ENCODE measurements around the gene PKD1. TPM values are rescaled to one million over a fixed set of nuclear protein-coding genes. Genes with fewer than 3 reads are reported as not detected.

The PKD1 gene
- total and polyA plus RNA-seq, 7 donors = 10.6 to 372 (median 81.6) TPM

DNA sequence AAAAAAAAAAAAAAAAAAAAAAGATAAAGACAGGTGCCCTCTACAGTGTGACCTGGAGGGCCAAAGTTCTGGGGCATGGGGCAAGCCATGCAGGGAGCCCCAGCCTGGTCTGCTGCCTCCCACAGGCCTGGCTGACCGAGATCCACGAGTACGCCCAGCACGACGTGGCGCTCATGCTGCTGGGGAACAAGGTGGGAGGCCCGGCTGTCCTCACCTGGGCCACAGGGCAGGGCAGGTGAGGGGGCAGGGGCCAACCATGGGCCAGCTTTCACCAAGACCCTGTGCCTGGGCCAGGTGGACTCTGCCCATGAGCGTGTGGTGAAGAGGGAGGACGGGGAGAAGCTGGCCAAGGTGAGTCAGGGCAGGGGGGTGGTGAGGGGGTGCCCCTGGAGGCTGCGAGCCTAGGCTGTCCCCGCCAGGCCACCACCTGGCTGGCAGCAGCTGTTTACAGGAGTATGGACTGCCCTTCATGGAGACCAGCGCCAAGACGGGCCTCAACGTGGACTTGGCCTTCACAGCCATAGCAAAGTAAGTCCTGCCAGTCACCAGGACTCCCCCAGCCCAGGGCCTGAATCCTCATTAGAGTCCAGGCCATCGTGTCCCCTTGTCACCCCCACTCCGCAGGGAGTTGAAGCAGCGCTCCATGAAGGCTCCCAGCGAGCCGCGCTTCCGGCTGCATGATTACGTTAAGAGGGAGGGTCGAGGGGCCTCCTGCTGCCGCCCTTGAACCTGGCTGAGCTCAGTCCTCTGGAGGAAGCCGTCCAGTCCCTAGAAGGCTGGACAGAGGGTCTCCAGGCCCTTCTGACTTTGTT is 17.2 kb upstream of the PKD1 start:
- H3K9me3 ChIP-seq = no peaks in the 10 kb centered on the region
- DNase-seq = no peak
- intact Hi-C loops (cut with DNase I) = loop anchor here (2.0 kb wide), 2 partner anchors 14 to 130 kb away; no protein-coding TSS in a partner anchor
- TF ChIP-seq, protein P1, sequence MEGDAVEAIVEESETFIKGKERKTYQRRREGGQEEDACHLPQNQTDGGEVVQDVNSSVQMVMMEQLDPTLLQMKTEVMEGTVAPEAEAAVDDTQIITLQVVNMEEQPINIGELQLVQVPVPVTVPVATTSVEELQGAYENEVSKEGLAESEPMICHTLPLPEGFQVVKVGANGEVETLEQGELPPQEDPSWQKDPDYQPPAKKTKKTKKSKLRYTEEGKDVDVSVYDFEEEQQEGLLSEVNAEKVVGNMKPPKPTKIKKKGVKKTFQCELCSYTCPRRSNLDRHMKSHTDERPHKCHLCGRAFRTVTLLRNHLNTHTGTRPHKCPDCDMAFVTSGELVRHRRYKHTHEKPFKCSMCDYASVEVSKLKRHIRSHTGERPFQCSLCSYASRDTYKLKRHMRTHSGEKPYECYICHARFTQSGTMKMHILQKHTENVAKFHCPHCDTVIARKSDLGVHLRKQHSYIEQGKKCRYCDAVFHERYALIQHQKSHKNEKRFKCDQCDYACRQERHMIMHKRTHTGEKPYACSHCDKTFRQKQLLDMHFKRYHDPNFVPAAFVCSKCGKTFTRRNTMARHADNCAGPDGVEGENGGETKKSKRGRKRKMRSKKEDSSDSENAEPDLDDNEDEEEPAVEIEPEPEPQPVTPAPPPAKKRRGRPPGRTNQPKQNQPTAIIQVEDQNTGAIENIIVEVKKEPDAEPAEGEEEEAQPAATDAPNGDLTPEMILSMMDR (IDR thresholded peaks at IDR 0.05) = no peak
- no peaks in the 10 kb centered on the region for H3K27me3 ChIP-seq
- peaks cover 0 to 88% (median 79%) of the 10 kb centered on the region in 4 donors for H3K4me1 ChIP-seq
- 9 to 40% methylated on average over 25 of the region's 25 CpGs for WGBS, 2 donors
- H3K36me3 ChIP-seq = peaks cover 0 to 8% (median 2%) of the 10 kb centered on the region in 4 donors
- peak overlapping the region; percentile 76 to 88 (median 84) for H3K27ac ChIP-seq
- H3K4me3 ChIP-seq = peak overlapping the region; percentile 30 to 80 (median 64)

DNA sequence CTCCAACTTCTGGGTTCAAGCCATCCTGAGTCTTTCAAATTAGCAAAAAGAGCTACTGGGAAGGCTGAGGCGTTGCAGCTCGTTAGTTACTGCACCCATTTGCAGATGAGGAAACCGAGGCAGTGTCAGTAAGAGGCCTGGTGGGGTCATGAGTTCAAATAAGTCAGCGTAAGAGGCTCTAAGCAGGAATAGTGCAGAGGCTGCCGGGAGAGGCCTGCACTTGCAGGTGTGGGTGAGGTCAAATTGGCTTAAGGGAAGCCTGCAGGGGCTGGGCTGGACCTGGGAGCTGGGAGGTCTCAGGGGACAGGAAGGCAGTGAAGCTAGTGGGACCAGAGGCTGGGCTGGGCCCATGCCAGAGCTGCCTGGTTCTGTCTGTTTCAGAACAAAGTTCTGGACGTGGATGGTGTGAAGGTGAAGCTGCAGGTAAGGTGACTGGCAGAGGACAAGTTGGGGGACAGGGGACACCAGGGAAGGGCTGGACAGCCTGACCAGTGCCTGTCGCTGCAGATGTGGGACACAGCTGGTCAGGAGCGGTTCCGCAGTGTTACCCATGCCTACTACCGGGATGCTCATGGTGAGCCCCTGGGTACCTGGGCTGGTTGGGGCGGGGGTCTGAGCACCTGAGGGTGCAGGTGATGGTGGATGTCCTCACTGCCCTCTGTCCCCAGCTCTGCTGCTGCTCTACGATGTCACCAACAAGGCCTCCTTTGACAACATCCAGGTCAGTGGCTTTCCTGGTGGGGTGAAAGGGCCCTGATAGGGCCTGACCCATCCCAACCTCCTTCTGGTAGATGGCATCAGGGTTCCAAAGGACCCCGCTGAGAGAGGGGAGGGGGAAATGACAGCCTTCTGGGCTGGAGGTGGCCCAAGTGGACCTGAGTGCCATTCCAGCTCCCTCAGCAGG is 15.7 kb upstream of the PKD1 start:
- Histone ChIP-seq H3K9me3 (no peaks in the 10 kb centered on the region), H3K27ac (peak overlapping the region in 3 of 4 donors; percentile 82 to 88 (median 87)), H3K4me1 (peaks cover 0 to 77% (median 69%) of the 10 kb centered on the region in 4 donors), H3K36me3 (peaks cover 0 to 8% (median 2%) of the 10 kb centered on the region in 4 donors), H3K4me3 (no peak overlapping the region), H3K27me3 (no peaks in the 10 kb centered on the region)
- WGBS, 2 donors = 56 to 74% methylated on average over 13 of the region's 13 CpGs
- DNase-seq = no peak
- intact Hi-C loops (cut with DNase I) = loop anchor here (2.0 kb wide), 2 partner anchors 13 to 129 kb away; no protein-coding TSS in a partner anchor
- TF ChIP-seq, protein P1 (IDR thresholded peaks at IDR 0.05) = no peak
- no peak for TF ChIP-seq POLR2AphosphoS5 (IDR thresholded peaks at IDR 0.05)
- TF ChIP-seq EP300 (IDR thresholded peaks at IDR 0.05) = no peak
- no peak for TF ChIP-seq POLR2A (IDR thresholded peaks at IDR 0.05)

DNA sequence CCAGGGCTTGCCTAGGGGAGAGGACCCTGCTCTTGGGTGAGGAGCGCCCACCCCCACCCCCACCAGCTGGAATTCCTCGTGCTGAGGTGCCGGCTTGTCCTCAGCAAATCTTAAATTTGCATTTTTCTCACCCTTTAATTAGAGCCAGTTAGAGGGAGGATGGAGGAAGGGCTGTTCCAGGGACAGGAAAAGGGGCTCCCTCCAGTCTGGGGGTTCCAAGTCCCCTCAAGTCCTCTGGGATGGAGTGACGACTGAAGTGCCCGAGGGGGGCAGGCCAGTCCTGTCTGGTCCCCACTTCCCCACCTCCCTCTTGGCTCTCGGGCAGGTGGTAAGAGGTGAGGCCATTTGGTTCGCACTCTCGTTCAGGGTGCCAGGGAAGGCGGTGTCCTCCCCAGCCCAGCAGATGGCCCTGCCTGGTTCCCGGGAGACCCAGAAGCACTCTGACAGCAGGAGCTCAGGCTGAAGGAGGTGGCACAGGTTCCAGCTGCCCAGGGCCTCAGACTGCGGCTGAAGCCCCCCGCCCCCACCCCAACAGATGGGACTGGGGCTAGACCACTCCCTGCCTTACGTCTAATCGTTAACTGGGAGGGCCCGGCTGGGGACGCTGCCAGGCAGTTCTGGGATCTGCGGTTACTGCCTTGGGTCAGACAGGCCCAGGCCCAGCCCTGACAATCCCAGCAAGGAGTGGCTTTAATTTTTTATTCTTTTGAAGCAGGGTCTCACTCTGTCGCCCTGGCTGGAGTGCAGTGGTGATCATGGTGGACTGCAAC is 14.9 kb upstream of the PKD1 start:
- peaks cover 0 to 8% (median 2%) of the 10 kb centered on the region in 4 donors for H3K36me3 ChIP-seq
- H3K27me3 ChIP-seq = no peaks in the 10 kb centered on the region
- H3K4me1 ChIP-seq = peaks cover 0 to 72% (median 66%) of the 10 kb centered on the region in 4 donors
- intact Hi-C loops (cut with DNase I) = no loop called here
- H3K9me3 ChIP-seq = no peaks in the 10 kb centered on the region
- no peak overlapping the region for H3K27ac ChIP-seq
- H3K4me3 ChIP-seq = no peak overlapping the region
- WGBS, 2 donors = 23 to 59% methylated on average over 18 of the region's 18 CpGs
- TF ChIP-seq POLR2AphosphoS5 (IDR thresholded peaks at IDR 0.05) = no peak
- TF ChIP-seq POLR2A (IDR thresholded peaks at IDR 0.05) = no peak
- TF ChIP-seq EP300 (IDR thresholded peaks at IDR 0.05) = no peak
- TF ChIP-seq, protein P1 (IDR thresholded peaks at IDR 0.05) = no peak
- no peak for DNase-seq

DNA sequence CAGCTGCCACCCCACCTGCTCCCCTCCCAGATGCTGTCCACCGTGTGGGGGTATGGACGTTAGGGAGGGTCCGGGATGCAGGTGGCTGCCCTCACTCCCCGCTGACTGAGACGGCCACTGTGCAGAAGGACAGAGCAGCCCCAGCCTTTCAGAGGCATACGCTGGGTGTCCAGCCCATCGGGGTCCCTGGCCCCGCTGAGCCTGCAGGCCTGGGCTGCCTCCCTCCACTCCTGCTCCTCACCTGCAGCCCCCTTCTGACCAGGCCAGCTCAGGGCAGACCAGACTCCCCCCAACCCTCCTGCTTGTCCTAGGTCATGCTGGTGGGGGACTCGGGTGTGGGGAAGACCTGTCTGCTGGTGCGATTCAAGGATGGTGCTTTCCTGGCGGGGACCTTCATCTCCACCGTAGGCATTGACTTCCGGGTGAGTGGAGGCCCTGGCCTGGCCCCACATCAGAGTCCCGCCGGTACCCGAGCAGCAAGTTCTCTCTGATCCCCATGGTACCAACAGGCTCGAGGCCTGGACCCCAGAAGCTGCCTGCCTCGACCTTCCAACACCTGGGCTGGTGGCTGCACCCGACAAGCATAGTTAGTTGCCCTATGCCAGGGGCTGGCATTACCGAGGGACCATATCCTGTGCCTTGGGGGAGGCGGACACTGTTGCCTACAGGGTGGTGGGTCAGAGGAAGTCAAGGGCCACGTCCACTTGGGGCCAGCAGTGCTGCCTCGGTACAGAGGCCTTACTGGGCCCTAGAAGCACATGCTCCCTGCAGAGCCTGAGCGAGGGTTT is 14.1 kb upstream of the PKD1 start:
- H3K4me3 ChIP-seq = no peak overlapping the region
- no peaks in the 10 kb centered on the region for H3K27me3 ChIP-seq
- no peak for DNase-seq
- peaks cover 0 to 8% (median 2%) of the 10 kb centered on the region in 4 donors for H3K36me3 ChIP-seq
- no peaks in the 10 kb centered on the region for H3K9me3 ChIP-seq
- H3K4me1 ChIP-seq = peaks cover 0 to 70% (median 66%) of the 10 kb centered on the region in 4 donors
- 60 to 63% methylated on average over 24 of the region's 24 CpGs for WGBS, 2 donors
- TF ChIP-seq, protein P1 (IDR thresholded peaks at IDR 0.05) = no peak
- no peak for TF ChIP-seq POLR2AphosphoS5 (IDR thresholded peaks at IDR 0.05)
- TF ChIP-seq EP300 (IDR thresholded peaks at IDR 0.05) = no peak
- TF ChIP-seq POLR2A (IDR thresholded peaks at IDR 0.05) = no peak
- intact Hi-C loops (cut with DNase I) = no loop called here
- H3K27ac ChIP-seq = no peak overlapping the region

Measured in sigmoid colon (tissue), 7 donors.